GM18519 (cell line): ENCODE data around the gene SUPV3L1.
"Not testable (repeated sequence)": the region's sequence is repeated elsewhere in the genome, so short reads cannot be mapped to it uniquely, and the experiment has no call there.

Source experiments
- ATAC-seq: cut with Tn5 transposase; IDR thresholded peaks from one replicate; pipeline ENCODE4 v1.9.1; 2021; ENCODE audit warnings: mild to moderate bottlenecking, moderate library complexity; ENCODE audit not compliant: unreplicated experiment, low FRiP score

Gene SUPV3L1

GRCh38 chr10:69251417-69251816 is 71.4 kb downstream of the SUPV3L1 start:
- ATAC-seq, result not testable (repeated sequence)

- ATAC-seq, result no peak
These were observed 73.1 kb downstream of the SUPV3L1 start for GRCh38 chr10:69253171-69253570.

- ATAC-seq, result no peak
These were observed 74.8 kb downstream of the SUPV3L1 start for GRCh38 chr10:69254877-69255276.
